D341Med (cell line): ENCODE data around the gene GRAMD1A.
"Not testable (repeated sequence)": the region's sequence is repeated elsewhere in the genome, so short reads cannot be mapped to it uniquely, and the experiment has no call there.

Experiments
- DNase-seq: peaks from one replicate; pipeline ENCODE4 v3.0.0; 2012; ENCODE audit warnings: low spot score

The GRAMD1A gene

DNA sequence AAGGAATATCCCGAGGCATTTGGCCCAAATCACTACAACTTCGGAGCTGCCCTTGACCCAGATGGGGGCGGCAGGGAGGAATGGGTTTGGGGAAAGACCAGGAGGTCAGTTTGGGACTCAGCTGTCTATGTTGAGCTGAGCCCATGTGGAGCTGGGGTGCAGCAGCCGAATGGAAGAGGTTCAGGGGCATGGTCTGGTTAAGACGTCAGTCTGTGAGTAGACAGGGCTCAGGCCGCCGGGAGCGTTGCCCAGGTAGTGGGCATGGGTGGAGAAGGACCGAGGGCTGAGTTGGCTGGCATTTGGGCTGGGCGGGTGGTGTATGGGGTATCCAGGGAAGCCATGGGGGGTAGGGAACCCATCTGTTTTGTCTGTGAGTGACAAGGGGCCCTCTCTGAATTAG, 20.9 kb downstream of the GRAMD1A start:
- DNase-seq: no peak

DNA sequence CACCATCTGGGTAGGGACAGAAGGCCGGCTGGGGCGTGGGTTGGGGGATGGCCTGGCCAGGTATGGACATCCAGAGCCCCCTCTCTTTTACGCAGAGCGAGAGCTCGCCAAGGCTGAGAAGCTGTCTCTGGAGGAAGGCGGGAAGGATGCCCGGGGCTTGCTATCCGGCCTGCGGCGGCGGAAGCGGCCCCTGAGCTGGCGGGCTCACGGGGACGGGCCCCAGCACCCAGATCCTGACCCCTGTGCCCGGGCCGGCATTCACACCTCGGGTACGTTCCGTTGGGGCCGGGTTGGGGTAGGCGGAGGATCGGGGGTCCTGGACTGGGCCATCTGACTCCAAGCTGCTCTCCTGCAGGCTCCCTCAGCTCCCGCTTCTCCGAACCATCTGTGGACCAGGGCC, 21.5 kb downstream of the GRAMD1A start:
- no peak for DNase-seq

DNA sequence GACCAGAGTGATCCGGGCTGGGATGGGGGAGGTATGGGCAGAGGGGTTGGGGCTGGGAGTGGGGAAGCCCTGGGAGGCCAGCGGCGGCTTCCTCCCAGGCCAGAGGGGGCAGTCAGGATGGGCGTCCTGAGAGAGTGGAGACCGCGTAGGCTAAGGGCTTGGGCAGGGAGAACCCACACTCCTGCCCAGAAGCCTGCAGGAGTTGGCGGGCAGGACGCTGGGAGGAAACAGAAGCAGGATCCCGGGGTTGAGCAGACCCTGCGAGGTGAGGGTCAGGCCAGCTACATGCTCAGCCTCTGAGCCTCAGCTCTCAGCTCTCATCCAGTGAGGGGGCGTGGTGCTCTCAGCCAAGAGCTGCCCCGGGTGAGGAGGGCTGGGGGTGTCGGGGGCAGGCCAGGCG, 22.3 kb downstream of the GRAMD1A start:
- DNase-seq: no peak

DNA sequence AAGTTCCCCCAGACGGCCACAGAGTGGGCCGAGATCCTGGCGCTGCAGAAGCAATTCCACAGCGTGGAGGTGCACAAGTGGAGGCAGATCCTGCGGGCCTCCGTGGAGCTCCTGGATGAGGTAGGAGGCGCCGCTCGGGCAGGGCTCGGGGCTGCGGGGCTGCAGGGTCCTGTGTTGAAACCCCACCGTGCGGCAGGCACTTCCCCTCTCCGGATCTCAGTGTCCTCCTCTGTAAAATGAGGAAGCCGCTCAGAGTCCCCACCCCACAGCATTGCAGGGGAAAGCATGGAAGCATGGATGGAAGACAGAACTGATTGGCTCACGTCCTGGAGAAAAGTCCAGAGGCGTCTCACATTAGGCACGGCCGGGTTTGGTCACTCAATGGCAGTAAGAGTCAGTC, 23.3 kb downstream of the GRAMD1A start:
- no peak for DNase-seq

- no peak for DNase-seq
These were observed 24.0 kb downstream of the GRAMD1A start for GRCh38 chr19:35024095-35024494.

DNA sequence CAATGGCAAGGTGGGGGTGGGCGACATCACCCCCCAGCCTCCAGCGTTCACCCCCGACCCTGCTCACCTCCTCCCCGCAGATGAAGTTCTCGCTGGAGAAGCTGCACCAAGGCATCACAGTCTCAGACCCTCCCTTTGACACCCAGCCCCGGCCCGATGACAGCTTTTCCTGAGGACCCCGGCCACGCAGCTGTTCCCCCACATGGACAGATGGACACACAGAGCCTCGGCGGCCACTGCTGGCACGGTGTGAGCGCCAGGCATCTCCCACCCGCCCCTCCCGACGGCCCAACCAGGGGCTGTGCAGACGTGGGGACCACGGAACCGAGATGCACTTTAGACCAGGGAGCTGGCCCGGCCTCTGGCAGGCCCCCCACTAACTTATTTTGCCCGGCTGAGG, 25.8 kb downstream of the GRAMD1A start:
- DNase-seq: no peak

DNA sequence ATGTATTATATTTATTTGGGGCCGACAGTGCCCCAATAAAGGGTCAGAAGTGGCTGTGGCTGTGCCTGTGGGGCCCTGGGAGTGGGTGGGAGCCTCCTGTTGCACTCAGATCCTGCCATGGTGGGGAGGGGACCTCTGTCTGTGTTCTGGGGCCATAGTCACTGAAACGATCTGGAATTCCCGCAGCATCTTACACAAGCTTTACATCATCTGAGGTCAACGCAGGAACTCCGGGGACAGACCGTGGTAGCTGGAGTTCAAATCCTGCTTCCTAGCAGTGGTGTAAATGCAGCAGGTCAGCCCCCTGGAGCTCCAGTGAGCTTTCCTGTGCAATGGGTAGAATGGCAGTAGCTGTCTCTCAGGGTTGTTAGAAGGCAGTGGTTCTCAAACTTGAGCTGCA, 26.3 kb downstream of the GRAMD1A start:
- no peak for DNase-seq

GRCh38 chr19:35027009-35027408, 26.9 kb downstream of the GRAMD1A start:
- no peak for DNase-seq

- DNase-seq: no peak
These were observed 27.9 kb downstream of the GRAMD1A start for GRCh38 chr19:35027851-35028599.

- DNase-seq: not testable (repeated sequence)
These were observed 28.4 kb downstream of the GRAMD1A start for GRCh38 chr19:35028600-35028885.

DNA sequence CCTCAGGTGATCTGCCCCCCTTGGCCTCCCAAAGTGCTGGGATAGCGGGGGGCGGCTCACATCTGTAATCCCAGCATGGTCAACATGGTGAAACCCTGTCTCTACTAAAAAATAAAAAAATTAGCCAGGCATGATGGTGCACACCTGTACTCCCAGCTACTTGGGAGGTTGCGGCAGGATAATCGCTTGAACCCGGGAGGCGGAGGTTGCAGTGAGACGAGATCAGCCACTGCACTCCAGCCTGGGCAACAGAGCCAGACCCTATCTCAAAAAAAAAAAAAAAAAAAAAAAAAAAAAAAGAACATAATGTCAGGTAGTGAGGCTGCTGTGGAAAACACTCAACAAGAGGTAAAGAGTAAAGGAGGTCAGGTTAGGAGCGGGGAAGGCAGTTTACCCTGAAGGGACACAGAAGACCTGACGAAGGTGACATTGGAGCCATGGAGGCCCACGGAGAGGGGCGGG, 29.2 kb downstream of the GRAMD1A start:
- not testable (repeated sequence) for DNase-seq

GRCh38 chr19:35029737-35030256, 29.7 kb downstream of the GRAMD1A start:
- no peak for DNase-seq

DNA sequence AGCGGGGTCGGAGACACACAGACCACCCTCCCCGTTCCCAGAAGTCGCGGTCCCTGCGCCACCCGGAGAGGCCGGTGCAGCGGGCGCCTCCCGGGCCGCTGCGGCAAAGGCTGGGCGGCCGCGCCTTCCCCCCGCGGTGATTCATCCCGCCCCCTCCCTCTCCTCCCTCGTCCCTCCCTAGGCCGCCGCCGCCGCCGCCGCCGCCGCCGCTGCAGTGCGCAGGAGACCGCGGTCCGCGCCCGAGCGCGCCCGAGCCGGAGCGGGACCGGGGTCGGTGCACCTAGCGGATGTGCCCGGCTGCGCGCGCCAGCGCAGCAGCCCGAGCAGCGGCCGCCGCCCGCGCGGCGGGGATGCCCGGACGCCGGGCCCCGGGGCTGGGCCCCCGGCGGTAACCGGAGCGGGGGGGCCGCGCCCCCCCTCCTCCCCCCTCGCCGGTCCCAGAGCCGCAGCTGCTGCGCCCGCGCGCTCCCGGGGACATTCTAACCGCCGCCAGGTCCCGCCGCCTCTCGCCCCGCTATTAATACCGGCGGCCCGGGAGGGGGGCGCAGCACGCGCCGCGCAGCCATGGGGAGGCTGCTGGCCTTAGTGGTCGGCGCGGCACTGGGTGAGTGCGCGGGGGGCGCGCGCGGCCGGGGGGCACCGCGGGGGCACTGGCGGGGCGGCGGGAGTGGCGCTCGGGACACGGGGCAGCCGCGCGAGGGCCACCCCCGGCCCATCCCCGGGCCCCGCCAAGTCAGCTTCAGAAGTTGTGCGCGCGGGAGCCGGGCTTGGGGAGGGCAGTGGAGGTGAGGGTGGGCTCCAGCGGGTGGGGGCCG, 30.3 kb downstream of the GRAMD1A start, which contains the start of gene SCN1B:
SCN1B (plus strand) TSS at position 214 of the 815 bp plus-strand sequence; CDS start at position 565, 351 bp downstream.
- peak; percentile 91 for DNase-seq

DNA sequence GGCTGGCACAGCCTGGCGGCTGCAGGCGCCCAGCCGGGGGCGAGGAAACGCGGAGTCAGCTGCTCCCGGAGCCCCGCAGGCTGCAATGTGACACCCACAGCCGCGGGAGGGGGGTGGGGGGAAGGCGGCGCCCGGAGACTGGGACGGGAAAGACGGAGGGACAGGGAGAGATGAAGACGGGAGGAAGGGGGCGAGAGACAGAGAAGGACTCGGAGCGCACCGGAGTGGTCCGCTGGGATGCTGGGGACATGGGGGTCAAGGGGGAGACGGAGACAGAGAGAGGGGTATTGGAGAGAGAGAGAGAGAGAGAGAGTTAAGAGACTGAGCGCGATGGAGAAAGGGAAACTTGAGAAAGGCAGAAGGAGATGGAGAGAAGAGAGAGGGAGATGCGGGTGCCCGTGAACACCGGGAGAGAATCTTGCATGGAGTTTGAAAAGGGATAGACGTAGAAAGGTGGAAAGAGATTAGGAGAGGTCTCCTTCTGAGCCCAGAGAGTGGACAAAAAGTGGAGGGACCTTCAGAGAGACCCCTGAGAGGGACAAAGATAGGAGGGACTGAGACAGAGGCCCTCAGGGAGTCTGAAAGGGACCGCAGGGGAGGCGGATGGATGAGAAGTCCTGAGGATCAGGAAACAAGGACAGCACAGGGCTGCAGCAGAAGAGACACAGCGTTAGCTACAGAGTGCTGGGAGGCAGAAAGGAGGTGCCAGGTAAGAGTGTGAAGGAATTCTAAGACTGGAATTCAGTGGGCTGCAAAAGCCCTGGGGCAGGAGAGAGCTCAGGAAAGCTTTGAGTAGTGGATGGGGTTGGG, 31.2 kb downstream of the GRAMD1A start:
- DNase-seq: no peak

DNA sequence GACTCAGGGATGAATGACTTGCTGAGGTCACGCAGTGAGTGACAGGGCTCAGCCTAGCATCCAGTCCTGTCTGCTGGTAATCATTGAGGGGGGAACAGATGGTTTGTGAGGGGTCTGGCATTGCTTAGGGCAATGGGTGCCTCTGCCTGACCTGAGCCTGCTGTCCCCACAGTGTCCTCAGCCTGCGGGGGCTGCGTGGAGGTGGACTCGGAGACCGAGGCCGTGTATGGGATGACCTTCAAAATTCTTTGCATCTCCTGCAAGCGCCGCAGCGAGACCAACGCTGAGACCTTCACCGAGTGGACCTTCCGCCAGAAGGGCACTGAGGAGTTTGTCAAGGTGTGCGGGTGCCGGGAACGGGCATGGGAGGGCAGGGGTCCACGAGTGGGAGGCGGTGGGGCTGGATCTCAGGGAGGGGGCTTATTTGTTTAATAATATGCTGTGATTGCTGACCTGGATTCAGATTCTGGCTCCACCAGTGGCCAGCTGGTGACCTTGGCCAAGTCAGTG, 32.3 kb downstream of the GRAMD1A start:
- DNase-seq: no peak

- DNase-seq: no peak
These were observed 33.2 kb downstream of the GRAMD1A start for GRCh38 chr19:35033067-35034004.

DNA sequence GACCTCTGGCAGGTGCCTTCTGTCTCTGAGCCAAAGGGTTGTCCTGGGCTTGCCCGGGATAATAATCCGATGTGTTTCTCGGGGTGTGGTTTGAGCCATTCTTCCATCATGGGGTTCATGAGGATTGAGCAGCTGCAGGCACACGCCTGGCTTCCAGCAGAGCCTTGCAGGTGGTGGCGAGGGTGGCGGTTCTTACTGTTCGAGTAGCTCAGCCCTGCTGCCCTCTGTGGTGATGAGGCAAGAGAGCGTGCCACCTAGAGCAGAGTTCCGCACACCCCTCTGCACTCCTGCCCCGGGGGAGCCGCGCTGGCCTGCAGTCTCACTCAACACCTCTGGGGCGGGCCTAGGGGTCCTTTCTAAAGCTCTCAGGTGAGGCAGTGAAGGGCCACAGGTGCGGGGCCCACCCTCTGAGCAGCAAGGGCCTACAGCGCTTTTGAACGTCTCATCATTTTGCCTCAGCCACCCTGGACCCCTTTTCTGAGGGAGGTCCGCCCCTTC, 33.9 kb downstream of the GRAMD1A start:
- no peak for DNase-seq

- no peak for DNase-seq
These were observed 34.7 kb downstream of the GRAMD1A start for GRCh38 chr19:35034588-35035382.

DNA sequence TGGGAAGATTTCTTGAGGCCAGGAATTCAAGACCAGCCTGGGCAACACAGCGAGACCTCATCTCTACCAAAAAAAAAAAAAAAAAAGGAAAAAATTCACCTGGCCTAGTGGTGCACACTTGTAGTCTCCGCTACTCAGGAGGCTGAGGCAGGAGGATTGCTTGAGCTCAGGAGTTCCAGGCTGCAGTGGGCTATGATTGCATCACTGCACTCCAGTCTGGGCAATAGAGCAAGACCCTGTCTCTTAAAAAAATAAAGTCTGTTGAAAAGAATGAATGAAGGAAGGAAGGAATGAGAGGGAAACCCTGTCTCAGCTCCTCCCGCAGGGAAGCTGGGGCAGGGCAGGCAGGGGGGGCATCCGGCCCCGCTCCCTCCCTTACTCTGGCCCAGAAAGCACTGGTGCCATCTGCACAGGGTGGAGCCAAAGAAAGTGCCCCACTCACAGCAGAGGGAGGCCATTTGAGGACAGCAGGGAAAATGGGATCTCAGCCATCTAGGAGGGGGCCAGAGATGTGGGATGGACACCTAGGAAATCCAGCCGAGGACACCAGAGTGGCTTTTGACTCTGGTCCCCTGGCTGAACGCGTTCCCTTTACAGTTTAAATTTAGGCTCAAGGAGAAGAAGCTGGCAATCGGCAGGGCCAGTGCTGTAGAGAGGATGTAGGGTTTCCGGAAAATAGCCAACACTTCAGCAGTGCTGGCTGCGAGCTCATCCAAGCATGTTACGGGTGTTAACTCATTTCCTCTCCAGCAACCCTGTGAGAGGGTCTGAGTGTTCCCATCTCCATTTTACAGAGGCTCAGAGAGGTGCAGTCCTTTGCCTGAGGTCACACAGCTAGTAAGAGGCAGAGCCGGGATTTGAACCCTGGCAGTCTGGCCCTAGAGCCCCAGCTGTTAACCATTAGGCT, 37.8 kb downstream of the GRAMD1A start:
- DNase-seq: no peak
